Inferior parietal cortex (tissue), 1 donor: ENCODE data around the gene EGFL7.

ENCODE experiments used
- DNase-seq: peaks from one replicate; pipeline ENCODE4 v3.0.0-alpha.2; 2016; ENCODE audit errors: extremely low spot score

Gene EGFL7

GRCh38 chr9:136662656-136663581, at the start of gene EGFL7:
Gene EGFL7 (plus strand): TSS chr9:136662916. CDS start chr9:136668283, 5,367 bp downstream.
- no peak for DNase-seq

GRCh38 chr9:136613824-136614371, 48.8 kb upstream of the EGFL7 start:
- DNase-seq: no peak

GRCh38 chr9:136614372-136614922, 48.3 kb upstream of the EGFL7 start:
- no peak for DNase-seq

GRCh38 chr9:136614967-136615623, 47.6 kb upstream of the EGFL7 start:
- DNase-seq: no peak

- no peak for DNase-seq
Measured at GRCh38 chr9:136615631-136616306, 46.9 kb upstream of the EGFL7 start.

- DNase-seq: no peak
Measured at GRCh38 chr9:136616307-136616635, 46.4 kb upstream of the EGFL7 start.

- DNase-seq: no peak
Measured at GRCh38 chr9:136616948-136617695, 45.6 kb upstream of the EGFL7 start.

GRCh38 chr9:136617746-136618579, 44.8 kb upstream of the EGFL7 start:
- no peak for DNase-seq

- no peak for DNase-seq
Measured at GRCh38 chr9:136618580-136619547, 43.9 kb upstream of the EGFL7 start.

- no peak for DNase-seq
Measured at GRCh38 chr9:136619742-136620440, 42.8 kb upstream of the EGFL7 start.

GRCh38 chr9:136620441-136621018, 42.2 kb upstream of the EGFL7 start:
- no peak for DNase-seq

GRCh38 chr9:136621019-136621733, 41.5 kb upstream of the EGFL7 start:
- no peak for DNase-seq

GRCh38 chr9:136621734-136622093, 41.0 kb upstream of the EGFL7 start:
- DNase-seq: no peak

GRCh38 chr9:136622538-136622948, 40.2 kb upstream of the EGFL7 start:
- no peak for DNase-seq

GRCh38 chr9:136623016-136623841, 39.5 kb upstream of the EGFL7 start:
- DNase-seq: no peak

GRCh38 chr9:136623842-136624183, 38.9 kb upstream of the EGFL7 start:
- DNase-seq: no peak
